Keratinocyte (primary cell): ENCODE measurements around the gene TIMM17B. TPM values are rescaled to one million over a fixed set of nuclear protein-coding genes. Genes with fewer than 3 reads are reported as not detected.
"Not testable (repeated sequence)": the region's sequence is repeated elsewhere in the genome, so short reads cannot be mapped to it uniquely, and the experiment has no call there.

Experiments used
- DNase-seq: peaks from one replicate; pipeline ENCODE4 v3.0.0-alpha.2; 2011; ENCODE audit warnings: low read depth, missing footprints, low spot score
- FAIRE-seq: peaks from 2 replicates; lab custom pipeline; 2011; peaks lifted over from hg19 to GRCh38; lab: Jason Lieb, UNC
- H2AFZ ChIP-seq: 2 replicates; pipeline ENCODE4 v1.6.0; 2012; ENCODE audit warnings: low read length, control low read depth, inconsistent platforms; ENCODE audit not compliant: control insufficient read depth
- H3K27ac ChIP-seq: 2 replicates; pipeline ENCODE4 v1.5.1; 2011; ENCODE audit warnings: low read length; ENCODE audit not compliant: control insufficient read depth, insufficient read depth
- H3K27me3 ChIP-seq: 3 replicates; pipeline ENCODE4 v1.6.0; 2011; ENCODE audit warnings: low read length; ENCODE audit not compliant: control insufficient read depth, insufficient read depth; ENCODE audit errors: extremely low read depth
- H3K36me3 ChIP-seq, 2 experiments: 2 replicates in 1 of 2; 3 replicates in 1 of 2; pipeline ENCODE4 v1.5.1; 2011; ENCODE audit warnings: low read length in 2 of 2, mild to moderate bottlenecking in 1 of 2; ENCODE audit not compliant: control insufficient read depth in 2 of 2, insufficient read depth in 2 of 2; ENCODE audit errors: extremely low read depth in 1 of 2
- H3K4me1 ChIP-seq: 3 replicates; pipeline ENCODE4 v1.5.1; 2011; ENCODE audit warnings: low read length; ENCODE audit not compliant: control insufficient read depth, insufficient read depth; ENCODE audit errors: extremely low read depth
- H3K4me2 ChIP-seq: 3 replicates; pipeline ENCODE4 v1.6.0; 2011; ENCODE audit warnings: low read depth, low read length; ENCODE audit not compliant: control insufficient read depth, insufficient read depth; ENCODE audit errors: extremely low read depth
- H3K4me3 ChIP-seq, 3 experiments: fragments of 200-600 bp in 1 of 3; sonication (generic) in 1 of 3; 2 replicates in 2 of 3; 3 replicates in 1 of 3; pipeline ENCODE4 v1.5.1; 2011 to 2016; ENCODE audit warnings: low read length in 3 of 3, mild to moderate bottlenecking in 3 of 3, control low read depth in 2 of 3, inconsistent platforms in 1 of 3, low read depth in 1 of 3, mixed read lengths in 1 of 3, mixed run types in 1 of 3, moderate library complexity in 1 of 3; ENCODE audit not compliant: control insufficient read depth in 2 of 3, insufficient read depth in 2 of 3; ENCODE audit errors: extremely low read depth in 1 of 3
- H3K79me2 ChIP-seq: 2 replicates; pipeline ENCODE4 v1.6.0; 2012; ENCODE audit warnings: low read length; ENCODE audit not compliant: control insufficient read depth, insufficient read depth
- H3K9ac ChIP-seq: 3 replicates; pipeline ENCODE4 v1.6.0; 2011; ENCODE audit warnings: low read length; ENCODE audit not compliant: control insufficient read depth, insufficient read depth; ENCODE audit errors: extremely low read depth
- H3K9me1 ChIP-seq: 3 replicates; pipeline ENCODE4 v1.6.0; 2011; ENCODE audit warnings: low read length; ENCODE audit not compliant: control insufficient read depth, insufficient read depth; ENCODE audit errors: extremely low read depth
- H3K9me3 ChIP-seq: 2 replicates; pipeline ENCODE4 v1.5.1; 2012; ENCODE audit warnings: low read depth, low read length; ENCODE audit not compliant: control insufficient read depth
- H4K20me1 ChIP-seq: 3 replicates; pipeline ENCODE4 v1.6.0; 2011; ENCODE audit warnings: low read length; ENCODE audit not compliant: control insufficient read depth, insufficient read depth; ENCODE audit errors: extremely low read depth
- EZH2 ChIP-seq: IDR thresholded peaks from one replicate; pipeline ENCODE4 v1.6.1; 2012; ENCODE audit warnings: inconsistent platforms, mild to moderate bottlenecking, low read length, moderate library complexity
- dilution Hi-C: fragments of 300-500 bp; cut with MboI; formaldehyde crosslinking; loops from one replicate; pipeline ENCODE4 v1.7.0; 2020; ENCODE audit warnings: low sequenced_read_pairs; ENCODE audit not compliant: extremely low pct_ligation_motif_present
- polyA plus RNA-seq, 5 experiments: library from polyadenylated mRNA; depleted of rRNA in 3 of 5; stranded (reverse) in 3 of 5; stranded (forward) in 1 of 5; unstranded in 1 of 5; fragments of >200 nt; gene quantifications; 1 replicate in 1 of 5; 2 replicates in 3 of 5; 3 replicates in 1 of 5; pipeline versions ENCODE4 v1.2.1 to v1.2.3, GENCODE V29; 2011 to 2012; ENCODE audit warnings: missing spikeins in 2 of 5, low read depth in 1 of 5, low replicate concordance in 1 of 5
- TF ChIP-seq, protein P1 (sequence below), 3 experiments: IDR thresholded peaks in 1 of 3; conservative IDR thresholded peaks in 1 of 3; optimal IDR thresholded peaks in 1 of 3; 2 replicates in 2 of 3; 3 replicates in 1 of 3; pipeline versions ENCODE3 to v1.5.1; 2011; ENCODE audit warnings: low read length in 3 of 3, mild to moderate bottlenecking in 3 of 3, moderate library complexity in 2 of 3, control low read depth in 1 of 3, inconsistent platforms in 1 of 3; ENCODE audit not compliant: insufficient read depth in 2 of 3; ENCODE audit errors: extremely low read depth in 1 of 3

TIMM17B gene
- polyA plus RNA-seq, 1 donor (not counting 4 experiments of a cell fraction or from before 2014, with no cell fraction given) = 34.3 TPM

DNA sequence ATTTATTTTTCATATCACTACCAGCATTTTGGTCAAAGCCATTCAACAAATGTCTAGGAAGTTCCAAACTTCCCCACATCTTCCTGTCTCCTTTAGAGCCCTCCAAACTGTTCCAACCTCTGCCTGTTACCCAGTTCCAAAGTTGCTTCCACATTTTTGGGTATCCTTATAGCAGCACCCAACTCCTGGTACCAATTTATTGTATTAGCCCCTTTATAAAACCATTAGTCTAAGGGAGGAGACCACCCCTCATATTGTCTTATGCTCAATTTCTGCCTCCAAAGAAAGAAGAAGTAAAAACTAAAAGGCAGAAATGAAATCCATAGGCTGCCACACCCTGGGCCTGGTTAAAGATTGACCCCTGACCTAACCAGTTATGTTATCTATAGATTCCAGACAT lies 44.1 kb downstream of the TIMM17B start:
- DNase-seq, H4K20me1 ChIP-seq, H2AFZ ChIP-seq, H3K27me3 ChIP-seq, FAIRE-seq, dilution Hi-C loops, H3K4me2 ChIP-seq, H3K36me3 ChIP-seq, H3K9me3 ChIP-seq, H3K27ac ChIP-seq, H3K9ac ChIP-seq, H3K4me3 ChIP-seq, H3K79me2 ChIP-seq, H3K9me1 ChIP-seq, H3K4me1 ChIP-seq: not testable (repeated sequence)

- no peaks in the 10 kb centered on the region for H3K79me2 ChIP-seq
- no peaks in the 10 kb centered on the region for H3K9me3 ChIP-seq
- no peak overlapping the region for H3K4me3 ChIP-seq
- H3K36me3 ChIP-seq = no peaks in the 10 kb centered on the region
- no peak for FAIRE-seq
- H3K4me1 ChIP-seq = no peaks in the 10 kb centered on the region
- no peaks in the 10 kb centered on the region for H3K27me3 ChIP-seq
- no peak overlapping the region for H3K4me2 ChIP-seq
- TF ChIP-seq, protein P1, sequence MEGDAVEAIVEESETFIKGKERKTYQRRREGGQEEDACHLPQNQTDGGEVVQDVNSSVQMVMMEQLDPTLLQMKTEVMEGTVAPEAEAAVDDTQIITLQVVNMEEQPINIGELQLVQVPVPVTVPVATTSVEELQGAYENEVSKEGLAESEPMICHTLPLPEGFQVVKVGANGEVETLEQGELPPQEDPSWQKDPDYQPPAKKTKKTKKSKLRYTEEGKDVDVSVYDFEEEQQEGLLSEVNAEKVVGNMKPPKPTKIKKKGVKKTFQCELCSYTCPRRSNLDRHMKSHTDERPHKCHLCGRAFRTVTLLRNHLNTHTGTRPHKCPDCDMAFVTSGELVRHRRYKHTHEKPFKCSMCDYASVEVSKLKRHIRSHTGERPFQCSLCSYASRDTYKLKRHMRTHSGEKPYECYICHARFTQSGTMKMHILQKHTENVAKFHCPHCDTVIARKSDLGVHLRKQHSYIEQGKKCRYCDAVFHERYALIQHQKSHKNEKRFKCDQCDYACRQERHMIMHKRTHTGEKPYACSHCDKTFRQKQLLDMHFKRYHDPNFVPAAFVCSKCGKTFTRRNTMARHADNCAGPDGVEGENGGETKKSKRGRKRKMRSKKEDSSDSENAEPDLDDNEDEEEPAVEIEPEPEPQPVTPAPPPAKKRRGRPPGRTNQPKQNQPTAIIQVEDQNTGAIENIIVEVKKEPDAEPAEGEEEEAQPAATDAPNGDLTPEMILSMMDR (optimal IDR thresholded peaks at IDR 0.05 in 1 of 3, IDR thresholded peaks at IDR 0.05 in 1 of 3, conservative IDR thresholded peaks at IDR 0.05 in 1 of 3; ENCODE audit: extremely low read depth in 1 of 3, insufficient read depth in 2 of 3, low read length in 3 of 3) = no peak
- no peak for TF ChIP-seq EZH2
- H3K9me1 ChIP-seq = no peaks in the 10 kb centered on the region
- H2AFZ ChIP-seq = no peak overlapping the region
- dilution Hi-C loops = no loop called here
- no peak overlapping the region for H3K9ac ChIP-seq
- no peak overlapping the region for H3K27ac ChIP-seq
- no peaks in the 10 kb centered on the region for H4K20me1 ChIP-seq
- DNase-seq = no peak
Measured at GRCh38 chrX:48852857-48853256, 44.7 kb downstream of the TIMM17B start.

DNA sequence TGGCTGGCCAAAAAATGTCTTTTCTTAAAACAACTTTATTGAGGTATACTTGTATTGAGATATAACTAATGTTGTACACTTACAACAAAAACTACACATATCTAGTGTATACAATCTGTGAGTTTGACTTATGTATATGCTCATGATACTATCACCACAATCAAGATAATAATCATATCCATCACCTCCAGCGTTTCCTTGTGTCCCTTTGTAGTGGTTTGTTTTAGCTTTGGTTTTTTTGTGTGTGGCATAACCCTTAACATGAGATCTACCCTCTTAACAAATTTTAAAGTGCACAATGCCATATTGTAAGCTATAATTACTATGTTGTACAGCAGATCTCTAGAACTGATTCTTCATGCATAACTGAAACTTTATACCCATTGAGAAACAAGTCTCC lies 48.7 kb downstream of the TIMM17B start:
- Histone ChIP-seq H3K4me3 (no peak overlapping the region), H3K4me1 (no peaks in the 10 kb centered on the region), H3K9me3 (no peaks in the 10 kb centered on the region), H3K9me1 (no peaks in the 10 kb centered on the region), H3K79me2 (no peaks in the 10 kb centered on the region), H3K36me3 (no peaks in the 10 kb centered on the region), H3K4me2 (no peak overlapping the region), H3K27ac (no peak overlapping the region), H4K20me1 (no peaks in the 10 kb centered on the region), H3K27me3 (no peaks in the 10 kb centered on the region), H2AFZ (no peak overlapping the region), H3K9ac (no peak overlapping the region)
- dilution Hi-C loops = no loop called here
- FAIRE-seq (no peak), DNase-seq (no peak)
- TF ChIP-seq, protein P1 (optimal IDR thresholded peaks at IDR 0.05 in 1 of 3, IDR thresholded peaks at IDR 0.05 in 1 of 3, conservative IDR thresholded peaks at IDR 0.05 in 1 of 3; ENCODE audit: extremely low read depth in 1 of 3, insufficient read depth in 2 of 3, low read length in 3 of 3) = no peak
- TF ChIP-seq EZH2 = no peak
